ENCODE measurements around the gene ATG5.
A peak's percentile ranks its signal among the peaks of the same experiment; 100 is the strongest.

Gene ATG5

DNA sequence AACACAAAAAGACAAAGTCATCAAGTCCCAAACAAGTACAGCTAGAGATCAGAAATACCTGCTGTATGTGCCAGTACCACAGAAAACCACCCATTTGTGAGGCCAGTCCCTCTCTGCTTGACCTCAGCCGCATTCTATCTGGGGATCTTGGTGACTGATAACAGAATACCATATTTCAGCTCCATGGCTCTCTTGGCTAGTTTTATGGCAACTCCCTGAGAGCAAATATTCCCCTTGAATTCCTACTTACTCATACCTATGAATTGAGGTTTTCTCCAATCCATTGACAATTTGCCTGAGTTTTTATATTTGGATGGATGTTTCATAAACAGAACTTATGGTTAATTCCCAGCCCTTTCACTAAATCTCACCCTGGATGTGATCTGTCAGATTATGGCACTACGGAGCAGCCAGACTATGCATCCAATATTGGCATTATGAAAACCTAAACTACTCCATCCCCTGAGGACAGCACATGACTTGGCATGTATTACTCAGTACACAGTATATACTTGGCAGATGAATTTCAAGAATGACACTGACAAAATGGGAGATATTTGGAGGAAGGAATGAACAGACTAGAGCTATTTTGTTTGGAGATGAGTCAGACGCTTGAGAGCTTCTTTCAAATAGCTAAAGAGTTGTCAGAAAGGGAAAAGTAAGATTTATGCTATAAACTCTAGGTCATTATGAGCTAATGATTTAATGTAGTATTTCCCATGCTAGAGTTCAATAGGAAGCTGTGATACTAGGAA, 143.7 kb downstream of the ATG5 start:
- DNase-seq (ENCODE audit: low read depth, low spot score) = no peak

DNA sequence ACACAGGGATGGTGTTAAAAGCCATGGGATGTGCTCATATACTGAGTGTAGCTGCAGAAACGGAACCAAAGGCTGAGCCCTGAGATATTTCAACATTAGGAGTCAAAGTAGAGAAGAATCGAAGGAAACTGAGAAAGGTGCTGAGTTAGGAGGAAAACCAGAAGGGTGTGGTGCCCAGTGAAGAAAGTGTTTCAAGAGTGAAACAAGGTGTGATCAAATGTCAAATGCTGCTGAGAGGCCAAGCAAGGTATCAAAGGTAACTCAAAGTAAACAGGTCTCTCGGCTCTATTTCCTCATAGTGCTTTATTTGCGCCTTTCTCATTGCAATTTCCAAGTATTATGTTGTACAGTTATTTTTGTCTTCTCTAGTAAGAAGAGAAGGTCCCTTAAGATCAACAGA, 145.4 kb downstream of the ATG5 start:
- DNase-seq (ENCODE audit: low read depth, low spot score) = no peak

DNA sequence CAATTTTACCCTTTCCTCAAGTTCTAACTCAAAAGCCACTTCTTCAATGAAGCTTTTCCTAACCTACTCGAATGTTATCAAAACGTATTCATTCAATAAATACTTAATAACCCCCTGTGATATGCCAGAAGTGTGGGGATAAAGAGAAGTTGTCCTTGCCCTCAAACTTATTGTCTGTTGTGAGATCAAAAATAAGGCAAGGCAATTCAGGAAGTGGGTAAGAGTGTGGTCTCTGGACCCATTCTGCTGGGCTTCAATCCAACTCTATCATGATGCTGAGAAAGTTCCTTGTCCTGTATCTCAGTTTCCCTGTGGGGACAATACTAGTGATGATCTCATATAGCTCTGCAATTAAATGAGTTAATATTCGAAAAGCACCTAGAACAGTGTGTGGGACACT, 146.7 kb downstream of the ATG5 start:
- no peak for DNase-seq (ENCODE audit: low read depth, low spot score)

DNA sequence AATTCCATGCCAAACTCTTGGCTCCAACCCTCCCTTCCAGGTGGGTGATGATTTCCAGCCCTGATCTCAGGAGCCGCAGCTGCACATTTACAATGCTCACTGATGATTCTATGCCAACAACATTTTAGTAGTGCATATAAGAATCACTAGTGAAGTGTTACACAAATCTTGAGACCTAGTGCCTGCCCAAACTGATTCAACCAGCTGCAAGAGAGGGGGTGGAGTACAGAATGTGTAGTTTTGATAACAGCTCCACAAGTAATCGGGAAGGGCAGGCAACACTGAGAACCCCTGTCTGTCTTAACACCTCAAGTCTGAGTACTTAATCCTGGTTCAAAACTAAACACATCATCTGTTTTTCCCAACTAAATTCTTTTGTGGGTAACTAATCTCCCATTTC, 147.8 kb downstream of the ATG5 start:
- DNase-seq (ENCODE audit: low read depth, low spot score) = no peak

DNA sequence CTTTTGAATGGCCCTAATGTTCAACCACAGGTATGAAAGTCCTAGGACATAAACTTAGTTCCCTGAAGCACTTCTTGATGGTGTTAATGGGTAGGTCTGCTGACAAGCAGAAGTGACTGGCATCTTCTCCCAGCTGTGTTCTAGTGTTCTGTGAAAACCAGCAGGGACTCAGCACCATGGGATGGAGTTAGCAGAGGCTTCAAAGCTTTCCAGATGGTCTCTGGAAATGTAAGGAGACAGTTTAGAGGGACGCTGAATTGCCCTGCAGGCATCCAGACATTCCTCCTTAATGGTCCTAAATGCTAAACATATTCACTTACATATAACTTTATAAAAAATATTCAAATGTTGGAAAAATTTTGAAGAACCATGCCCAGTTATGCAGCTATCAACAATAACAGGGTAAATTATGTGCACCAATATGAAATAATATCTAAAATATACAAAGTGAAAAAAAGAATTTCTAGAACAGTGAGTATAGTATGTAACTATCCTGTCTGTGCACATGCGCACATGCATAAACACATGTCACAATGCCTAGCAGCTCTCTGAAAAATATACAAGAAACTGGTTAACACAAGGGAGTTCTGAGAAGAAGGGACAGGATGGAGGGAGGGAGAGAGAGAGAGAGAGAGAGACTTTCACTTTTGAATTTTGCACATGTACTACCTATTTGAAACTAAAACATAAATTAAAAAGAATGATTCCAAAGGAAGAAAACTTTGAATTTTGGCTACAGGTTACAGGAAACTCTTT, 152.3 kb downstream of the ATG5 start:
- DNase-seq (ENCODE audit: low read depth, low spot score) = no peak

DNA sequence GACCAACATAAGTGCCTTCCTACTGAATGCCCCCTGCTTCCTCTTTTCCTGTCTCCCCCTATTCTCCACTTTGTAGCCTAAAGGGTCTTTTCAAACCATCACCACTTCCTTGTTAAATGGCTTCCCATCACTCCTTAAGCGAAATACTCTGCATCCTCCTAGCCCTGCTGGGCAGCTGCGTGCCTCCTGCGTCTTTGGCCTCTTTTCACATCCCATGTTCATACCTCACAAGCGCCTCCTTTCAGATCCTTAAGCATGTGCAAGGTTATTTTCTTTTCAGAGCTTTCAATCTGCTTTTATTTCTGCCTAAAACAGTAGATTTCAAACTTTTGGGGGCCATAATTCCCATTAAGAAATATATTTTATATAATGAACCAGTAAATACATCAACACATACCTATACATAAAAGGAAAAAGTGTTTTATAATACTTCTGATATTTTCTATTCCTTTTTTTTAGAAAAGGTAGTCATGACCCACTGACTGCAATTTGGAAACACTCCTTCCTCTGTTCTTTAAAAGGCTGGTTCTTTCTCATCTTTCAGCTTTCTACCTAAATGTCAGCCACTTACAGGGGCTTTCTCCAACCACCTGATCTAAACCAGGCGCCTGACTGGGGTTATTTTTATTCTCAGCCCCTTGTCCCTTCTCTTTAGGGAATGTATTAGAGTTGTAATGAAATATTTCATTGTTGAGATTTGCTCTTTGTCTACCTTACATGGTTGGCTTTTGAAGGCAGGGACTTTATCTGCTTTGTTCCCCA, 155.3 kb downstream of the ATG5 start:
- DNase-seq (ENCODE audit: low read depth, low spot score) = no peak

DNA sequence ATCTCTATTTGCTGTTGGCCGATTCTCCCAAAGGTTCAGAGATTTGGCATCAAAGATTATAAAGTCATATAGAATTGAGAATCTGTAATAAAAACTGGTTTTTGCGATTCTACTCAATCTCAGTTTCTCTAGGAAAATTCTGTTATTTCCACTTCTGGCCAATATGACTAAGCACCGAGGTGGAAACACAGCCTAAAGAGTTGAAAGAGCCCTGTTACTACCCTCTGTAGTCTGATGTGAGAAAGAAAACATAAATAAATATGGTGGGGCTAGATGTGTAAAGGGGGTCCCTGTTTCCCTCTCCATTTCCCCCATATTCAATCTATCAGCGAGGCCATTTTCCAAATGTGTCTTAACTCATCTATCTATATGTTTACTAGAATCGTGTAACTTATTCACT, 156.0 kb downstream of the ATG5 start:
- DNase-seq (ENCODE audit: low read depth, low spot score) = no peak

DNA sequence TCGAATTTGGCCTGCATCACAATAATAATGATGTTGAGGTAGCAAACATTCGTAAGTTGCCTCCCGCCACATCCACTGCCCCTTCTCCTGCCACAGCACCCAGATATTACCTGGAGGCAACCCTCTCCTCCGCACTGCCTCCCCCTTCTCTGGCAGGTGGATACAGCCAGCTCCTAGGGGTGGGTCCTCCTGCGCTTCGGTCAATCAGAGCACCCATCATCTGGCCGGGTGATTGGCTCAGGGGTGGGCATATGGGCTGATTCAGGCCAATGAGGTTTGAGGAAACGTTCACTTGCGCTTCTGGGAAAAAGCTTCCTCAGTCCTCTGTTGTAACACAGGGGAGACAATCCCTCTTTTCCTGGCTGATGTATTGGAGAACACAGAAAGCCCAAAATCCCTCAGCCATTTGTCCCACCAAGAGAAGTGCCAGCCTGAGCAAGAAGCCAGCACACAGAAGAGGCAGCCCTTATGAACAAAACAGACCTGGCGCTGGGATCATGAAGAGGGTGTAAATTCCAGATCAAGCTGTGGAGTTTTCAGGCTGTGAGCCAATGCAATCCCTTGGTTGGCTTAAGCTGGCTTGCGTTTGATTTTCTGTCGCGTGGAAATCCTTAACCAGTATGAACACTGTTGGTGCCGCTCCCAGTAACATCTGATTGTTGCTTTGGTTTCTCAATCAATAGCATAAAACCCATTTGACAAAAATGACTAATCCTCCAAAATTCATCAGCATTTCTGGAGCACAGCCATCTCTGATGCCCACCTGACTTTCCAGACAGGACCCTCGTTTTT, 157.3 kb downstream of the ATG5 start:
- no peak for DNase-seq (ENCODE audit: low read depth, low spot score)

DNA sequence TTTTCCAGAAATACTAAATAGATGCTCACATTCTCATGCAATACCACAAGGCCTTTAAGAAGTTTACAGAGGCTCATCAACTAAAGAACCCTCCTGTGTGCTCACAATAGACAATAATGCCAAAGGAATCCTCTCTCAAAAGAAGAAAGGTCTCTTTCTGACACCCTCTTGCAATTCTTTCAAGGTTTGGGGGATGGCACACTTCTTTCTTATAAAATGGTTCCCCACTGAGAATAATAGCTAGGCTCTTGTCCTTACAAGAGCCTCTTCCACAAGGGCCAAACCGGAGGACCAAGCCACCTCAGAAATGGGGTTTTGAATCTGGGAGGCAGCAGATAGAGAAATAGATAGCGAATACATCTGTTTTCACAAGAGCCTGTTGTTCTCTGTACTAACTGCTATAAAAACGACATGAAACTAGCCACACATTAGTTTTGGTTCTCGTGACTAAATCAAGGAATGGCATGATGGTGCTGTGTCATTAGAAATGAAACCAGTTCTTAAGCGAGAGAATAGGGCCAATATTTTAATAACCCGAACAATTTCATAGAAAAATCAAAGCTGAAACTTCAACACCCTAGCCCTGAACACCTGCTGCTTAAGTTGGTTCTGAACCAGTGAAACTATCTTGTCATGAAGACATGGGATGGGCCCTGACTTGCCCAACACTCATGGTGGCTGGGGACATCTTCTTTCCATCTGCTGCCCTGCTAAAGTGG, 158.3 kb downstream of the ATG5 start:
- no peak for DNase-seq (ENCODE audit: low read depth, low spot score)

DNA sequence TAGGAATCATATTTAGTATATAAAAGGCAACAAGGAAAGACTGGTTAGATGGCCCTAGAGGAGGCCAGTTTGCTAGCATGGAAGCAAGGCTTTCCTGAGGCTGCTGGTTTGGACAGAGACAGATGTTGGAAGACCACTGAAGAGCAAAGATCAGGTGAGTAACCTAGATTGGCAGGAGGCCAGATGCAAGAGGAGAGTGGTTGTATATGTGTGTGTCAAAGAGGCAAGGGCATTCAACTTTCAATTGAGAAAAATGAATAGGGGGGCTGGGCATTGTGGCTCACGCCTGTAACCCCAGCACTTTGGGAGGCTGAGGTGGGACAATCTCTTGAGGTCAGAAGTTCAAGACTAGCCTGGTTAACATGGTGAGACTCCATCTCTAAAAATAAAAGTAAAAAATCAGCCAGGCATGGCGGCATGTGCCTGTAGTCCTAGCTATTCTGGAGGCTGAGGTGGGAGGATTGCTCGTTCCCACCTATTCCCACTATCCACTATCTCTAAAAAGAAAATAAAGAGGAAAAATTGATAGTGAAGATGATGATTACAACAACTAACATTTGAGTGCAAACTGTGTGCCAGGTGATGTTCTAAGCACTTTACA, 159.6 kb downstream of the ATG5 start:
- no peak for DNase-seq (ENCODE audit: low read depth, low spot score)

DNA sequence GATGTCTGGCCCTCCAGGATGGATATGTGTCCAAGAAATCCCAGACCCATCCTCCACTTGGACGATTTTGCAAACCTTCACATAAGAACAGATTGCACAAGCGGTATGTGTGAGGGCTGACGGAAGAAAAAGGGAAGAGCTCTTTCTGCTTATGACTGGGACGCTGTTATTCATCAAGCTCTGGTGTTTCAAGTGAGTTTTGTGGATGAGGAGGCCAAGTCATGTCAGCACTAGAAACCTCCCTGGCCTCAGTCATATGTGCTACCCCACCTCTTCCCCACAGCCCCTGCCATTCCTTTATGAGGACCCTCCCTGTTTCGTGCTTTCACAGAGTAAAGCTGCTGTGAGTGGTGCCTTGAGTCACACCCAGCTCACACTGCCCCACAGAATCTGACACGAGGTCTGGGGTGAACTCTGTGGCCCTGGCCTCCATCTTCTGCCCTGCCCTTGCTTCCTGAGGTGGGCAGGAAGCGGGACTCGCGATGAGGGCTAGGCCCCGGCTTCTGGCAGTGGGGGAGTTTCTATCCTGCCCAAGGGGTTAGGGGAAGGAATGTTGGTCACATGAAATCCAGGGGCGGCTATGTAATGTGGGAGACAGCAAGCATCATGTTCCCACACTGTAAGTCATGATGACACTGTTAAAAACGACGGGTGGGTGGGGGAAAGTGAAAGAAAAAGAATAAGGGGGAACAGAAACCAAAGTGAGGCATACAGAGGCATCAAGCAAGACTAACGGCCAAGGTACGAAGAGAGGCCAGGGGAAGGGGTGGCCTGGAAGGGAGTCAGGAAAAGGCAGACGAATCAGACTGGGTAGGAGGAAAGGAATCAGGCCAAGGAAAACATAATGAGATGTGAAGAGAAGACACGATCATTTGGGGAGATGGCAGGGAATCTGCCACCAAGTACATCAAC, 161.3 kb downstream of the ATG5 start:
- peak; percentile 31 for DNase-seq (ENCODE audit: low read depth, low spot score)

DNA sequence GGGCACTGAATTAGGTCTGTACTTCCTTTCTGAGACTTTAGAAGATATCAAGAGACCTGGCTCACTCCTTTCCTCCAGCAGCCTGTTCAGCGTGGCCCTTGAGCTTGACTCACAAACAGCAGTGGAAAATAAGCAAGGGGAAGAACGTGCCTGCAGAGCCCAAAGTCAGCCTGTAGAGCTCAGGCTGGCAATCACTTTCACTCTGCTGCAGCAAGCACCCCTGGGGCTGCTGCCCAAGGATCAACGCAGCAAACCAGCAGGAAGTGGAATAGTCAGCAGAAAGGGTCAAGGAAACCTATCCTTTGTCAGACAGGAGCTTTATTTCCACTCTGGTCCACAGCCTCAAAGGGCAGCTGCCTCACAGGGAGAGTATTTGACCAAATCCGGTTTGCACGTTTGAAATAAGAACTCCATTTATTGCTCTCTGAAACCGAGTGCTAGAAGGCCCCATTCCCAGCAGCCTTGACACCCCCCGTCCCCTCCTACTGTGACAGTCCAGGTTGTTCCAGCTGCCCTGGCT, 162.1 kb downstream of the ATG5 start:
- no peak for DNase-seq (ENCODE audit: low read depth, low spot score)

DNA sequence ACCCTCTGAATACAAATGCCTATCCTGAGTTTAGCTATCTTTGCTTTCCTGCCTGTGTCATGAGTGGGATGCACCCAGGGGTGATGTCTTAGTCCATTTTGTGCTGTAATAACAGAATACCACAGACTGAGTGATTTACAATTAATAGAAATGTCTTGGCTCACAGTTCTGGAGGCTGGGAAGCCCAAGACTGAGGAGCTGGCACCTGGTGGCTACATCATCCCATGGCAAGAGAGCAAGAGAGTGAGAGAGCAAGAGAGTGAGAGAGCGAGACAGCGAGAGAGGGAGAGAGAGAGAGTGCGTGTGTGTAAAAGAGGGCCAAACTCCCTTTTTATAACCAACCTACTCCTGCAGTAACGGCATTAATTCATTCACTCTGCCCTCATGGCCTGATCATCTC, 162.6 kb downstream of the ATG5 start:
- no peak for DNase-seq (ENCODE audit: low read depth, low spot score)

DNA sequence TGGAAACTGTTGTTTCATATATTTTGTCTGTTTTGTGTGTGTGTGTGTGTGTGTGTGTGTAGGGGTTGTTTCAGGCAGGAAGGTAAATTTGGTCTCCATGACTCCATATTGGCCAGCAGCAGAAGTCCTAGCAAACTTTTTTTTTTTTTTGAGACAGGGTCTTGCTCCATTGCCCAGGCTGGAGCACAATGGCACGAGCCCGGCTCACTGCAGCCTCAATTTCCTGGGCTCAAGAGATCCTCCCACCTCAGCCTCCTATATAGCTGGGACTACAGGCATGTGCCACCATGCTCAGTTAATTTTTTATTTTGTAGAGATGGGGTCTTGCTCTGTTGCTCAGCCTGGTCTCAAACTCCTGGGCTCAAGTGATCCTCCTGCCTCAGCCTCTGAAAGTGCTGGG, 163.7 kb downstream of the ATG5 start:
- no peak for DNase-seq (ENCODE audit: low read depth, low spot score)

DNA sequence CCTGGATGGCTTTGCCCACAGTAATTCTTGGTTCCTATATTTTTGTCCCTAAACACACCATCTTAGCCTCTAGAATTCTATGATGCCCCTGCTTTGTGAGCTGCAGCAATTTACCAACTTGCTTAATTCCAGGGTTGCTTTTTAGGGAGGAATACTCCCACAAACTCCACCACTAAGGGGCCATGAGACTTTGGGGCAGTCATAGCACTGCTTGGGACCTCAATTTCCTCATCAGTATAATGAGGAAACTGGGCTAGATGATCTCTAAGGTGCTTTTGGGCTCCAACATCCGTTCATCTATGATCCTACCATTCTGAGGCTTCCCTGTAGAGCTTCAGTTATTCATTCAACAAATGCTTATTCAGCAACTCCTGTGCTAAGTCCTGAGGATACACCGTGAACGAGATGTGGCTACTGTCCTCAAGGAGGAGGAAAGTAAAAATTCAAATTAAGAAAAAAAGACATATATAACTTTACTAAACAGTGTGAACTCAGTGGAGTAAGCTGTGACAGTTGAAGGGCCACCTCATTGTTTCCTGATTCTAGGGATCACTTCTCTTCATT, 164.2 kb downstream of the ATG5 start:
- no peak for DNase-seq (ENCODE audit: low read depth, low spot score)

DNA sequence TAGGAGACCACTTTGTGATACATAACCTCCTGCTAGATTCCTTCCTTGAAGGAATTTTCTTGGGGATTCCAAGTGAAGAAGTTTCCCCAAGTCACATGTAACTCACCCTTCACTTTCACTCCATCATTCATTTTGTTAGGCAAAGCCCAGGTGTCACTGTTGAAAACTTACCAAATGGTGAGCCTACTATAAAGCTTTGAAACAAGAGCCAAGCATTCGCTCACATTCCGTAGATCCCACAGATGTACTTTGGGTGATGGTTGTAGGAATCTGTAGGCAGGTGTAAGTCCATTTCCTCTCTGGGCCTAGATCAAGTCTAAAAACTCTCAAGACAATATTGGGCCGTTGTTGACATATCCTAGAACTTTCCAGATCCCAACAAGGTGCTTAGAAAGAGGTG, 165.4 kb downstream of the ATG5 start:
- DNase-seq (ENCODE audit: low read depth, low spot score) = no peak

DNA sequence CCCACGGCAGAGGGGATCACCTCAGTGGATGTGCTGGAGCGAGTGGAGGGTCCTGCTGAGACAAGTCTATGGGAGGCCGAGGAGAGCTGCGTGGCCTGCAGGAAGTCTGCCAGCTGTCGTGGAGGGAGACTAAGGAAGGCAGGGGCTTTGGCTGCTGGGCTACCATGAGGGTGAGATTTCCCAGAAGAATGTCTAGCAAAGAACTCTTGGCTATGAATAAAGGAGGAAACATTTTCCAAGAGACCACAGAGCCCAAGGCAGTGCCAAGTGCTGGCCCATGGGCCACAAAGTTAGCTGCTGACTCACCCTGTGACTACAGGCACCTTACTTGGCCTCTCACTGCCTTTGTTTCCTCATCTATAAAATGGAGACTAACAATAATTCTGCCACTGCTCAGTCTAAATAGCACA, 166.0 kb downstream of the ATG5 start:
- no peak for DNase-seq (ENCODE audit: low read depth, low spot score)

DNA sequence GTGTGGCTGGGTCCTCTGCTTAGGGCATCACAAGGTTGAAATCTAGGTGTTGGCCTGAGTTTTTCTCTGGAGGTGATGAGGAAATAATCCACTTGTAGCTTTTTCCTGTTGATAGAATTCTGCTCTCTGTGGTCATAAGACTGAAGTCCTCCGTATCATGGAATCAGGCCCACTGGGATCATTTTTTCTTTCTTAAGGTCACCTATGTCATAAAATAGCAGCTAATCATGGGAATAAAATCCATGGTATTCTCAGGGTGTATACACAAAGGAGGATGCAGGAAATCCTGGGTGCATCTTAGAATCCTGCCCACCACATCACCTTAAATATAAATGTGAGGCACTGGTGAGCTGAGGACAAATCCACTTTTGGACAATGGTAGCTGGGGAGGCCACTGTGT, 166.7 kb downstream of the ATG5 start:
- DNase-seq (ENCODE audit: low read depth, low spot score) = no peak

DNA sequence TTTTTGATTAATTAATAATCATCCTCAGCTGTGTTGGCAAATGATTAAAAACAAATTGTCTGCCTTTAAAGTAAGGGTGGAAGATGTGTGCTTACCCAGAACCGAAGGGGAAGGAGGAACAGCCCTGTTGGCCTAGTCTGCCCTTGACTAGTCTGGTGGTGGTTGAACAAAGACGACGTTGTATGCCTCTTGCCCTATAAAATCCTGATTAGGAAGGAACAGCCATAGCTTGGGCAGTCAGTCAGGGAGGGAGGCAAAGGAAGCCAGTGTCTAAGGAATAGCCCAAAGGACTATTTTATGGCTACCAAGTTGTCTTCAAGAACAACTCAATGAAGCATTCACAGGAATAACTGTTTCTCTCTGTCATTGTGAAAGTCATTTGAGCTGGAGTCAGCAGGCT, 168.7 kb downstream of the ATG5 start:
- DNase-seq (ENCODE audit: low read depth, low spot score) = no peak
